Endothelial cell of umbilical vein (primary cell): ENCODE measurements around the gene ADAT1.
A peak's percentile ranks its signal among the peaks of the same experiment; 100 is the strongest.

ENCODE experiments used
- EZH2 ChIP-seq: IDR thresholded peaks from 2 replicates; pipeline ENCODE4 v1.6.1; 2012; ENCODE audit warnings: borderline replicate concordance, low read depth, mild to moderate bottlenecking, moderate library complexity, low read length, inconsistent platforms; ENCODE audit not compliant: severe bottlenecking
- POLR2A ChIP-seq: IDR thresholded peaks from 2 replicates; pipeline ENCODE4 v1.6.1; 2012; ENCODE audit warnings: low read depth, mild to moderate bottlenecking, control low read depth, low read length
- TF ChIP-seq, protein P1 (sequence below), 2 donors: IDR thresholded peaks; 1 replicate in 1 of 2; 2 replicates in 1 of 2; pipeline ENCODE4 v1.5.1; 2011; ENCODE audit warnings: low read length in 2 of 2, mild to moderate bottlenecking in 2 of 2, moderate library complexity in 2 of 2, control low read depth in 1 of 2, inconsistent platforms in 1 of 2, low read depth in 1 of 2; ENCODE audit not compliant: insufficient read depth in 1 of 2; ENCODE audit errors: extremely low read depth in 1 of 2

DNA sequence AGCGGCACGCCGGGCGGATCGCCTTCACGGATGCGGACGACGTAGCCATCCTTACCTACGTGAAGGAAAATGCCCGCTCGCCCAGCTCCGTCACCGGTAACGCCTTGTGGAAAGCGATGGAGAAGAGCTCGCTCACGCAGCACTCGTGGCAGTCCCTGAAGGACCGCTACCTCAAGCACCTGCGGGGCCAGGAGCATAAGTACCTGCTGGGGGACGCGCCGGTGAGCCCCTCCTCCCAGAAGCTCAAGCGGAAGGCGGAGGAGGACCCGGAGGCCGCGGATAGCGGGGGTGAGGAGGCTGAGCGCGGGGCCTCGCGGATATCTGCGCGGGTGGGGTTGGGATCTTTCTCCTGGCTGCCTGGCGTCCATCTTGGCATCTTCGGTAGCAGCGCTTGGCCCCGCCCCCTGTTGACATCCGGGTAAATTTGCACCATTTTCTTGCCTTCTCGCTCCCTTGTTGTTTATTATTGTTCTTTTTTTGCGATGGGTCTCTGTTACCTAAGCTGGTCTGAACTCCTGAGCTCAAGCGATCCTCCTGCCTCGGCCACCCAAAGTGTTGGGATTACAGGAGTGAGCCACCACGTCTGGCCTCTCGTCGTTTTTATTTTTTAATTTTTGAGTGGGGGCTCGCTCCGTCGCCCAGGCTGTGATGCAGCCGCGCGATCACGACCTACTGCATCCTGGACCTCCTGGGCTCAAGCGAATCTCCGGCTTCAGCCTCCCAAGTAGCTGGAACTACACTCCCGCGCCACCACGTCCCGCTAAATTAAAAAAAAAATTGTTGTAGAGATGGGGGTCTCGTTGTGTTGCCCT, 25.4 kb upstream of the ADAT1 start:
- TF ChIP-seq, protein P1, sequence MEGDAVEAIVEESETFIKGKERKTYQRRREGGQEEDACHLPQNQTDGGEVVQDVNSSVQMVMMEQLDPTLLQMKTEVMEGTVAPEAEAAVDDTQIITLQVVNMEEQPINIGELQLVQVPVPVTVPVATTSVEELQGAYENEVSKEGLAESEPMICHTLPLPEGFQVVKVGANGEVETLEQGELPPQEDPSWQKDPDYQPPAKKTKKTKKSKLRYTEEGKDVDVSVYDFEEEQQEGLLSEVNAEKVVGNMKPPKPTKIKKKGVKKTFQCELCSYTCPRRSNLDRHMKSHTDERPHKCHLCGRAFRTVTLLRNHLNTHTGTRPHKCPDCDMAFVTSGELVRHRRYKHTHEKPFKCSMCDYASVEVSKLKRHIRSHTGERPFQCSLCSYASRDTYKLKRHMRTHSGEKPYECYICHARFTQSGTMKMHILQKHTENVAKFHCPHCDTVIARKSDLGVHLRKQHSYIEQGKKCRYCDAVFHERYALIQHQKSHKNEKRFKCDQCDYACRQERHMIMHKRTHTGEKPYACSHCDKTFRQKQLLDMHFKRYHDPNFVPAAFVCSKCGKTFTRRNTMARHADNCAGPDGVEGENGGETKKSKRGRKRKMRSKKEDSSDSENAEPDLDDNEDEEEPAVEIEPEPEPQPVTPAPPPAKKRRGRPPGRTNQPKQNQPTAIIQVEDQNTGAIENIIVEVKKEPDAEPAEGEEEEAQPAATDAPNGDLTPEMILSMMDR (IDR thresholded peaks at IDR 0.05; ENCODE audit: extremely low read depth in 1 of 2, insufficient read depth in 1 of 2, low read depth in 1 of 2, low read length in 2 of 2) = no peak
- TF ChIP-seq POLR2A = peak; percentile 54
- no peak for TF ChIP-seq EZH2
